HG03066 (cell line): Measurements from ENCODE around the gene GLIPR2.
A peak's percentile ranks its signal among the peaks of the same experiment; 100 is the strongest.
"Not testable (repeated sequence)": the region's sequence is repeated elsewhere in the genome, so short reads cannot be mapped to it uniquely, and the experiment has no call there.

Source experiments
- ATAC-seq: cut with Tn5 transposase; IDR thresholded peaks from one replicate; pipeline ENCODE4 v1.9.1; 2021; ENCODE audit warnings: low read depth; ENCODE audit not compliant: unreplicated experiment

The GLIPR2 gene

DNA sequence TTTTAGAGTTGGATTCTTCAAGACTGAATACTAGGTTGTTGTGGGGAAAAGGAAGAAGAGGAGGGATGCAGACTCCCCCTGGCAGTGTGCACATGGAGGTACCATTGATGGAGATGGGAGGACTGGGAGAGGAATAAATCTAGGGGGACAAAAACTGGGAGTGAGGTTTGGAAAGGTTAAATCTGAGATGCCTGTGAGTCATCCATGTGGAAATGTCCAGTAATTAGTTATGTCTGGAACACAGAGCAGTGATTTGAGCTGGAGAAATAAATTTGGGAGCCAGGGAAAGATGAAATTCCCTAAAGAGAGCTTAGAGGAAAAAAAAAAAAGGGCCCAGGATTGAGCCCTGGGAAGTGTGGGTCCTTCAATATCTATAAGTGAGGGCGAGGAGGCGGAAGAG is 24.7 kb downstream of the GLIPR2 start:
- no peak for ATAC-seq

DNA sequence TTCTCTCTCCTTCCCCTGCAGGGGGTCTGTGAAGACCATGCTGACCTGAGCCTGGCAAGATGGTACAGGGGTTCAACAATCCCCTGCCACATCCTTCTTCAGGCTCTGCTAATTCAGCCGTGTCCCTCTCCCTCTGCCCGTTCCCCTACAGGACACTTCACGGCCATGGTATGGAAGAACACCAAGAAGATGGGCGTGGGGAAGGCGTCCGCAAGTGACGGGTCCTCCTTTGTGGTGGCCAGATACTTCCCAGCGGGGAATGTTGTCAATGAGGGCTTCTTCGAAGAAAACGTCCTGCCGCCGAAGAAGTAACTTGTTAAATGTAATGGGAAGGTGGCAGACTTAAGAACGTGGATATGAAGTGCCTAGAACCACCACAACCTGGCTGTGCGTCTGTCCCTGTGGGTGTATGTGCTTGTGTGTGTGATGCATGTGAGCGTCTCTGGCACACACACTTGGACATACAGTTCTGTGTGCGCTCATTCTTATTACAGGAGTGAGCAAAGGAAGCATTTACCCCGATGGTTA is 25.7 kb downstream of the GLIPR2 start:
- ATAC-seq, result no peak

DNA sequence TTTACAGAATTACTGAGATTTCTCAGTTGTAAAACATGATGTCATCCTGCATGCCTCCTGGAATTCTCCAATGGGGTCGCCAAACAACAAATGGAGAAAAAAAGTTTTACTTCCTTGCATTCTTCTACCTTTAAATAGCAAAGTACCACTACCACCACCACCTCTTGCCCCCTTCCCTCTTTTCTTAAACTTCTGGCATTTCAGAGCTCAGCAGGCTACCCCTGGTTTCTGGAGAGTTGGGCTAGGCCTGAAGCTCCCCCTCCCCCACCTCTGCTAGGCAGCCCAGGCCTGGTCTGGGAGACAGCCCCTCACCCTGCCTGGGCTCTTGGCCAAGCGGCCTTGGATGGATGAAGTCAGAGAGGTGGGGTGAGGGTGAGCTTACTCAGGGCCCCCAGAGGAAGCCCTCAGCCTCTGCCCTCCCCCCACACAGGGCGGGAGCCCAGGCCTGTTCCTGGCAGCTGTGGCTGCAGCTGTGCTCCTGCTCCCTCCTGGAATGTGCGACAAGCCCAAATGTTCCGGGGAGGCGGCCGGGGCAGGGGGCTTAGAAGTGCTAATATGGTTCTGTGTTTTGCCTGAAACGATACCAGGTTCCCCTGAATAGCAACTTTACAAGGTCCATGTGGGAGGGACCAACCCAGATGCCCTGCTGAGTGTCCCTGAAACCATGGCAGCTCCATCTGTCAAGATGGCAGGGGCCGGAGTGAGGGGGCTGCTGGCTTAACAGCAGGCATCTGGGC is 26.7 kb downstream of the GLIPR2 start:
- no peak for ATAC-seq

DNA sequence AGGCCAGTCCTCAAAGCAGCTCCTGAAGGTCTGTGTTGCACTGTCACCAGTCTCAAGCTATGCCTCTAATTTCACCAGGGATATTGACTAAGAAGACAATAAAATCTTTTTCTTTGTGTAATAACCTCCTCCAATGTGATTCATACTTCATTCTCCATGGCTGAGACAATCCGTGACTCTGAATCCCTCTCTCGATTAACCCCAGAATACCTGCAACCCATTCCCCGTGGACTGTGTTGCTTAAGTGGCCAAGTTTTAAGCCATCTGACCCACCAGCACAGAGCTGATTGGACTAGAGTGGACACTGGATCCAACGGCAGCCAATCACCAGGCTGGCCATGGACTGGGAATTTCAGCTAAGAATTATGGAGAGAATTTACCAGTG is 27.2 kb downstream of the GLIPR2 start:
- ATAC-seq, result no peak

DNA sequence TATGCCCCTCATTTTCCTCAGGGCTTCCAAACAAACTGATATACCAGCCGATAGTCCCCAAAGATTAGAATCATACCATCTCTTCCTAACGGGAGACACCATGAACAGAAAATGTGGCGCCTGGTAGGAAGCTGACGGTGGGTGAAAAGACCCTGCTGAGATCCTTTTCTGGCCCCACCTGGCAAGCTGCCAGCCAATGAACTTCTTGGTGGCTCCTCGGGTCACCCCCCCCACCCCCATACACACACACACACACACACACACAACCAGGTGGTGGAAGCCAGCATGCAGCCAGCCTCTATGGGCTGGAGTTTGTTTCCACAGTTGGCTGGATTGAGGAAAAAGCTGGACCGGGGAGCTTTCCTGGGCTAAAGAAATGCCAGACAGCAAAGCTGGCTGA is 27.8 kb downstream of the GLIPR2 start:
- no peak for ATAC-seq

DNA sequence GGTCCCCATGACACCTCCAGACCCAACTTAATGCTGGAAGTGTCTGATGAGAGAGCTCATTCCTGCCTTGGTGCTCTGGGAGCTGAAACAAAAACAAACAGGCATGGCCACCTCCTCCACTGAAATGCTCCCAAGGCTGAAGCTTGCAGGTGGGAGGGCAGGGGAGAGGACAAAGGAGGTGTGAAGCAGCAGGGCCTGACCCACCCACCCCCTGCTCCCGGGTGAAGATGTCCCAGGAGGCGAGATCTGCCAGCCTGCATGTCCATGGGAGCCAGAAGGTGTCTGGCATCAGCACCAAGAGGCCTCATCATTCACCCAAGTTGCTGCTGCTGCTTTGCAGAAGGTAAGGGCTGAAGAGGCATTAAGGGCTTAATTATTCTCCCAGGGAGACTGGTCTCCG is 28.5 kb downstream of the GLIPR2 start:
- ATAC-seq, result no peak

DNA sequence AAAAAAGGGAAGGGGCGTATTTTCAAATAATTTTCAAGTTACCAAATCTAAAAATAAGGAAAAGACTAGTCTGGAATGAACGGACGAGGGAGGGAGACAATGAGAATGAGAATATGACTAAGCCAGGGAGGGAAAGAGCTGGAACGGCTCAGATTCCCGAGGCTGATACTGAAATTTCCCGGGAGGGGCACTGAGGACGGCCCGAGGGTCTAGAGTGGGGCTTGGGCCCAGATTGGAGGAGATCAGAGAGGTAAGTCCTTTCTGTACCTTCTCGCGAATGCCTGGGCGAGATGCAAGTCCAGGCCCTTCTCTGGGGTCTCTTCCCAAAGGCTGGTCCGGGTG is 29.3 kb downstream of the GLIPR2 start:
- ATAC-seq, result no peak

DNA sequence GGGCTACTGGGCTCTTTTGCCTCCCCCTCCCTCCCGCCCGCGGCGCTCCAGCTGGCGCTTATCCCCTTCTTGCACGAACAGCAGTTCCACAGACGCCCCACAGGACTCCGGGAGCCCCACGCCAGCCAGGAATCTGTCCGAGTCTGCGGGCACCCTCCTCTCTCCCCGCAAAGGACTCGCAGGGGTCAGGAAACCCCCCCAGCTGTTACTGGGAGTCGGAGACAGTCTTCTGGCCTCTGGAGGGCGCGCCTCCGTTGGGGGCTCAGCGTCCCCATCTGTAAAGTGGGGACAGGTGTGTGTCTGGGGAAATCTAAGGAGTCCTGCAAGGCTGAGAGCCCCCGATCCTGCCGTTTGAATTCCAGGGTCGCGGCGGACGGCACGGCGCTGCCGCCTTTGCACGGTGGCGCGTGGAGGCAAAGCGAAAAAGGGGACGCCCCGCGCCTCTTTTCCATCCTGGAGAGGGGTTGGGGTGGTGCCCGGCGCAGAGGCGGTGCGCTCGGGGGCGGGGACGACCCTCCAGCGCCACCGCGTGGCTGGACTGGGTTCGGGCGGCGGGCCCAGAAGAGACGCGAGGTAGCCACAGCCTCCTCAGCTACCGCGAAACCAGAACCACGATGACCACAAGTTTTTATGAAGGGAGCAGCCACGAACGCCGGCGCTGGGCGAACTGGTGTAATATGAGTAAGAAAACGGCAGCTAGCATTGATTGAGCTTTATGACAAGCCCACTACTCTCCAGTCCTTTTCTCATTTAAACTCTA is 29.8 kb downstream of the GLIPR2 start:
- ATAC-seq, result peak; percentile 66

DNA sequence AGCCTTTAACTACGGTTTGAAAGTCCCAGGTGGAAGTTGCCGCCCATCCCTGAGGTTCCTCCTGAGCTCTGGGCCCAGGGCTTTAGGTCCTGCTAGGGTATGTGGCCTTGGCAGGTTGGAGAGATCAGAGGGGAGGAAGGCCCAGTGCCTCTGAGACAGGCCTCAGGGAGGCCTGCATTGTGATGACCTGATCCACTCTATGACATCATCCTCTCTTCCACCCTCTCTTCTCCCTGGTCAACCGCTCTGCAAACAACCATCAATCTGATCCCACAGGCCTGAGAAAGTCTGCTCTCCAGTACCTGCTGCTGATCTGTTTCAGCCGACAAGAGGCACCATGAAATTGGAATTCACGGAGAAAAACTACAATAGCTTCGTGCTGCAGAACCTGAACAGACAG is 32.6 kb downstream of the GLIPR2 start, which contains the start of gene CCIN:
TSS of gene CCIN (plus strand) at position 223 of the 400 bp plus-strand sequence. CDS start at position 338, 115 bp downstream.
- no peak for ATAC-seq

DNA sequence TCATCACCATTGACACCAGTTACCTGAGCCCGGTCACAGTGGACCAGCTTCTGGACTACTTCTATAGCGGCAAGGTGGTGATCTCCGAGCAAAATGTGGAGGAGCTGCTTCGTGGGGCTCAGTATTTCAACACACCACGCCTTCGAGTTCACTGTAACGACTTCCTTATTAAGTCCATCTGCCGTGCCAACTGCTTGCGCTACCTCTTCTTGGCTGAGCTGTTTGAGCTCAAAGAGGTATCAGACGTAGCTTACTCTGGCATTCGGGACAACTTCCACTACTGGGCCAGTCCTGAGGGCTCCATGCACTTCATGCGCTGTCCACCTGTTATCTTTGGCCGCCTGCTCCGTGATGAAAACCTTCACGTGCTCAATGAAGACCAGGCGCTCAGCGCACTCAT is 33.2 kb downstream of the GLIPR2 start:
- no peak for ATAC-seq

DNA sequence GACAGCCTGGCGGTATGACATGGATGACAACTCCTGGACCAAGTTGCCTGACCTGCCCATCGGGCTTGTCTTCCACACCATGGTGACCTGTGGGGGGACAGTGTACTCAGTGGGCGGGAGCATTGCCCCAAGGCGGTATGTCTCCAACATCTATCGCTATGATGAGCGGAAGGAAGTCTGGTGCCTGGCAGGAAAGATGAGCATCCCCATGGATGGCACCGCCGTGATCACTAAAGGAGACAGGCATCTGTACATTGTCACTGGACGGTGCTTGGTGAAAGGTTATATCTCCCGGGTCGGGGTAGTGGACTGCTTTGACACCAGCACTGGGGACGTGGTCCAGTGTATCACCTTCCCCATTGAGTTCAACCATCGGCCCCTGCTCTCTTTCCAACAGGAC is 34.0 kb downstream of the GLIPR2 start:
- ATAC-seq, result no peak

DNA sequence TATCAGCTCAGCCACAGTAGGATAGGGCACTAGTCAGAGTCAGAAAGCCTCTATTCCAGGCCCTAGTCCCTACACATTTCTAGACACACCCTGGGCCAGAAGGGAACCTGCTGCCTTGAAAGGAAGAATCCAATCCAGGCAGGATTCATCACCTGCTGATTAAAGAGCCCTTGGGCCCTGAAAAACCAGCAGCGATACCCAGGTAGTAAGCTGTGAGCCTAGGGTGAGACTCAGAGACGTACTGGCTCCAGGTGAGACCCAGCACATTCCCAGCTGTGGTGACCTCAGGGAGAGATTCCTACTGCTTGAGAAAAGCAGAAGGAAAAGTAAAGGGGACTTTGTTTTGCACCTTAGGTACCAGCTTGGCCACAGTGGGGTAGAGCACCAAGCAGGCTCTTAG is 37.3 kb downstream of the GLIPR2 start:
- no peak for ATAC-seq

DNA sequence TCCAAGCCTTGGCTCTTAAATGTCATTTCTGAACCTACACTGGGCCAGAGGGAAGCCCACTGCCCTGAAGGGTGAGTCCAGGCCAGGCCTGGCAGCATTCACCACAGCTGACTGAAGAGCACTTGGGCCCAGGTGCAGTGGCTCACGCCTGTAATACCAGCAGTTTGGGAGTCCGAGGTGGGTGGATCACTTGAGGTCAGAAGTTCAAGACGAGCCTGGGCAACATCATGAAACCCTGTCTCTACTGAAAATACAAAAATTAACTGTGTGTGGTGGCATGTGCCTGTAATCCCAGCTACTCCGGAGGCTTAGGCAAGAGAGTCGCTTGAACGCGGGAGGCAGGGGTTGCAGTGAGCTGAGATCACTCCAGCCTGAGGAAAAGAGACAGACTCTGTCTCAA is 37.7 kb downstream of the GLIPR2 start:
- ATAC-seq, result no peak

DNA sequence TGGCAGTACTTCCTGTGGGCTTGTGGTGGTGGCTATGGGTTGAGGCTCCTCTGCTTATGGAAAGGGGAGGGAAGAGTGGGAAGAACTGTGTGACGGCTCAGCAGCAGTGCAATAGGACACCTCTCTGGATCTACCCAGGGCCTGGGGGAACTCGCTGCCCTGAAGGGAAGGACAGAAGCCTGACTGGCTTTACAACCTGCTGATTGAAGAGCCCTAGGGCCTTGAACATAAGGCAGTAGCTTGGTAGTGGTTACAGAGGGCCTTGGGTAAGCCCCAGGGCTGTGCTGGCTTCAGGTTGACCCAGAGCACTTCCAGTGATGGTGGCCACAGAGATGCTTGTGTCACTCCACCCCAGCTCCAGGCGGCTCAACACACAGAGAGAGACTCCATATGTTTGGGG is 38.2 kb downstream of the GLIPR2 start:
- no peak for ATAC-seq

DNA sequence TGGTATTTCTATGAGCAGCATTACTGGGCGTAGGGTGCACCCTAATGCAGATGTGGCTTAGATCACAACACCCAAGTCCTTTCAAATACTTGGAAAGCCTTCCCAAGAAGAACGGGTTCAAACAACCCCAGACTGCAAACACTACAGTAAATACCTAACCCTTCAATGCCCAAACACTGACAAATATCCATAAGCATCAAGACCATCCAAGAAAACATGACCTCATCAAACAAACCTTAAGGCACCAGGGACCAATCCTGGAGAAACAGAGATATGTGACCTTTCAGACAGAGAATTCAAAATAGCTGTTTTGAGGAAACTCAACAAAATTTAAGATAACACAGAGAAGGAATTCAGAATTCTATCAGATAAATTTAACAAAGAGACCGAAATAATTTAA is 38.7 kb downstream of the GLIPR2 start:
- not testable (repeated sequence) for ATAC-seq

DNA sequence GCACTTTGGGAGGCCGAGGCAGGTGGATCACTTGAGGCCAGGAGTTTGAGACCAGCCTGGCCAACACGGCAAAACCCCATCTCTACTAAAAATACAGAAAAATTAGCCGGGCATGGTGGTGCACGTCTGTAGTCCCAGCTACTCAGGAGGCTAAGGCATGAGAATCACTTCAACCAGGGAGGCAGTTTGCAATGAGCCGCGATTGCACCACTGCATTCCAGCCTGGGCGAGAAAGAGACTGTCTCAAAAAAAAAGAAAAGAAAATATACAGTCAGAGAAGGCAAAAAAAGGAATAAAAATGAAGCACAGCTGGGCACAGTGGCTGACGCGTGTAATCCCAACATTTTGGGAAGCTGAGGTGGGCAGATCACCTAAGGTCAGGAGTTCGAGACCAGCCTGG is 40.0 kb downstream of the GLIPR2 start:
- not testable (repeated sequence) for ATAC-seq

DNA sequence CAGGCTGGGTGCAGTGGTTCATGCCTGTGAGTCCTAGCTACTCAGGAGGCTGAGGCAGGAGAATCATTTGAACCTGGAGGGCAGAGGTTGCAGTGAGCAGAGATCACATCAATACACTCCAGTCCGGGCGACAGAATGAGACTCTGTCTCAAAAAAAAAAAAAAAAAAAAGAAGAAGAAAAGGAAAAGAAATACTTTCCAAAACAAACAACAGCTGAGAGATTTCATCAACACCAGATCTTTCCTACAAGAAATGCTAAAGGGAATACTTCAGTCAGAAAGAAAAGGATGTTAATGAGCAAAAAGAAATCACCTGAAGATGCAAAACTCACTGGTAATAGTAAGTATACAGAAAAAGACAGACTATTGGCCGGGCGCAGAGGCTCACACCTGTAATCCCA is 41.0 kb downstream of the GLIPR2 start:
- no peak for ATAC-seq

DNA sequence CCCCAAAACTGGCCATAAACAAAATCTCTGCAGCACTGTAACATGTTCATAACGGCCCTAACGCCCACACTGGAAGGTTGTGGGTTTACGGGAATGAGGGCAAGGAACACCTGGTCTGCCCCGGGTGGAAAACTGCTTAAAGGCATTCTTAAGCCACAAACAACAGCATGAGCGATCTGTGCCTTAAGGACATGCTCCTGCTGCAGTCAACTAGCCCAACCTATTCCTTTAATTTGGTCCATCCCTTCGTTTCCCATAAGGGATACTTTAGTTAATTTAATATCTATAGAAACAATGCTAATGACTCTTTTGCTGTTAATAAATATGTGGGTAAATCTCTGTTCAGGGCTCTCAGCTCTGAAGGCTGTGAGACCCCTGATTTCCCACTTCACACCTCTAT is 43.7 kb downstream of the GLIPR2 start:
- not testable (repeated sequence) for ATAC-seq

DNA sequence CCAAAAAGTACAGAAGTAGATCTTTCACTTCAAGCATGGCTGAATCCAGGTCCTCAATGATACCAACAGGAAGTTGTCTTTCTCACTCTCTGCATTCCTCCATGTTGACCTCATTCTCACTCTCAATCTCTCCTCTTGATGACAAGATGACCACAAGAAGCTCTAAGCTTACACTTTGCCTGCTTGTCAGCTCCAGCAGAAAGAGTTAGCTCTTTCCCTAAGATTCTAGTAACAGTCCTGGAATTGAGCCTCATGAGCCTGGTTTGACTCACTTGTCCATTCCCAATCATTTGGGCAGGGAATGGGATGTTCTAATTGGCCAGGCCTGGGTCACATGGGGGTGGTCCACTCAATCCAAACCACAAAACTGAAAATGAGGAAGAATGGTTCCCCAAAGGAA is 50.9 kb downstream of the GLIPR2 start:
- ATAC-seq, result no peak

DNA sequence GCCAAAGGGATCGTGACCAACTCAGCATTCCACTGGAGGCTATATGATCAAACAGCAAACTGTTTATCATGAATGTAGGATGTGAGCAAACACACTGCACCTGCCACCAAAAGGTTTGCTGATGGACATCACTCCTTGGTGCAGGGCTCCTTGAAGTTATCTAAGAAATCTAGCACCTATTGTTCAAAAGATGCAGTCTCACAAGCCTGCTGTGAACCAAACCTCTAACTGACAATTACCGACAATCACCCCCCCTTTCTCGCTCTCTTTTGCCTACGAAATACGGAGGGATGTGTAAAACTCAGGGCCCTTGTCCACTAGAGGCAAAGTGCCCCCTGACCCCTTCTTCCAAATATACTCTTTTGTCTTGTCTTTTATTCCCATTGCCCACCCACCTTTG is 51.7 kb downstream of the GLIPR2 start:
- no peak for ATAC-seq

DNA sequence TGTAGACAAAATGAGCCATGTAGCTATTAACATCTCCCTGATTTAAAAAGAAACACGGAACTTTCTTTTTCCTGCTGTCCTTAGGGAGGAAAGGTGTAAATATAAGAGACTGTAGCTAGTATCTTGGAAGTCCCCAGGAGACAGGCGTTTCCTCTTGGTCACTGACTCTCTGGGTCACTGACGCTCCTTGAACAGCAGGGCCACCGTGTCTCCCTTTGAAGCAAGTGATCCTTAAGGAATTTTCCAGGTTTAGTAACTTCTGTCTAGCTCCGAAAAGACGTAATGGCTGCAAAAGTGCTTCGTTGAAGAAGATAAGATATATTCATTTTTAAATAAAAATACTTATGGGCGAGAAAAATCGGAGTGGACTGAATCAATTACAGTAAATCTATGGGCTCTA is 53.4 kb downstream of the GLIPR2 start:
- ATAC-seq, result no peak
